HG02623 (cell line): ENCODE data around the gene WDR90.

Experiments
- ATAC-seq: cut with Tn5 transposase; IDR thresholded peaks from one replicate; pipeline ENCODE4 v1.9.1; 2021; ENCODE audit warnings: moderate library complexity; ENCODE audit not compliant: unreplicated experiment

WDR90 gene

GRCh38 chr16:625977-626765, 23.0 kb upstream of the WDR90 start:
- ATAC-seq: no peak

DNA sequence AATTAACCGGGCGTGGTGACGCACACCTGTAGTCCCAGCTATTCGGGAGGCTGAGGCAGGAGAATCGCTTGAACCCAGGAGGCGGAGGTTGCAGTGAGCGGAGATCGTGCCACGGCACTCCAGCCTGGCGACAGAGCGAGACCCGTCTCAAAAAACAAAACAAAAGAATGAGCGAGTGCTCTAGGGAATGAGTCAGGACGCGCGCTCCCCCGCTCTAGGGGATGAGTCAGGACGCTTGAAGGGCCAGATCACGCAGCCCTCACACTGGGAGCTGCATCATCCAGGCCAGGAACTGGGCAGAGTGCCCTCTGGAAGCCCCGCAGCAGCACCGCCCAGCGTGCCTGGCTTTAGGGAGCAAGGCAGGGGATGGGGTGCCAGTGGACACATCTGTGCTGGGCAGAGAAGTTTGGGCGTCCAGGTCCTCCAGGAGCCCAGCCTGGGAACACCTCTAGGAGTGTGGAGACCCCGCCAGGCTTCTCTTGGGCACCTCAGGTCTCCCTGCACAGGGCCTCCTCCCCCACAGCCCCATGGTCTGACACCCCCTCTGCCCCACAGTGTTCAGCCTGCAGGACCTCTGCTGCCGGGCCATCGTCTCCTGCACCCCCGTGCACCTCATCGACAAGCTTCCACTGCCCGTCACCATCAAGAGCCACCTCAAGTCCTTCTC, 22.2 kb upstream of the WDR90 start:
- no peak for ATAC-seq

DNA sequence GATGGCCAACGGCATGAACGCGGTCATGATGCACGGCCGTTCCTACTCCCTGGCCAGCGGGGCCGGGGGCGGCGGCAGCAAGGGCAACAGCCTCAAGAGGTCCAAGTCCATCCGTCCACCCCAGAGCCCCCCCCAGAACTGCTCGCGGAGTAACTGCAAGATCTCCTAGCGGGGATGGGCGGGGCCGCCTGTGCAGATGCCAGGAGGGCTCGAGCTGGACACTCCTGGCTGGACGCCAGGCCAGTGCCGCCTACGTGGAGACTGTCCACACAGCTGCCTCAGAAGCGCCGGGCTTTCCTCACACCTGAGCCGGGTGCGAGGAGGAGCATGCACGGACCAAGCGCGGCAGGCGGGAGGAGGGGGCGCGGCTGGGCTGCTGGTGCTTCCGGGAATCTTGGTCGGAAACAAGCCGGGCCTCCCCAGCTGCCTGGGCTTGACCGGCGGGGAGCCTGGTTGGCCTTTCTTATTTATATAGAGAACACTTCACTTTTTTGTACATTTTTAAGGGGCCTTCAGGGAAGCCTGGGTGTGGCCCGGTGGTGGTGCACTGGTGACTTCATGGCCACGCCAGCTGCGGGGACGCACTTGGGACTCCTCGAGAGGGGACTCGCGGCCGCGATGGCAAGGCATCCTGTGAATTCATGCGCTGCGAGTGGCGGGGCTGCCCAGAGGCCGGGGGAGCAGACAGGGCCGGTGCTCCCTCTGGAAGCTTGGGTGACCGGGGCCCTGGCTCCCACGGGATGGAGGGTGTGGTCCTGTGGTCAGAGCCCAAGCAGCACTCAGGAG, 21.5 kb upstream of the WDR90 start:
- ATAC-seq: no peak

GRCh38 chr16:628321-629061, 20.7 kb upstream of the WDR90 start:
- ATAC-seq: no peak

DNA sequence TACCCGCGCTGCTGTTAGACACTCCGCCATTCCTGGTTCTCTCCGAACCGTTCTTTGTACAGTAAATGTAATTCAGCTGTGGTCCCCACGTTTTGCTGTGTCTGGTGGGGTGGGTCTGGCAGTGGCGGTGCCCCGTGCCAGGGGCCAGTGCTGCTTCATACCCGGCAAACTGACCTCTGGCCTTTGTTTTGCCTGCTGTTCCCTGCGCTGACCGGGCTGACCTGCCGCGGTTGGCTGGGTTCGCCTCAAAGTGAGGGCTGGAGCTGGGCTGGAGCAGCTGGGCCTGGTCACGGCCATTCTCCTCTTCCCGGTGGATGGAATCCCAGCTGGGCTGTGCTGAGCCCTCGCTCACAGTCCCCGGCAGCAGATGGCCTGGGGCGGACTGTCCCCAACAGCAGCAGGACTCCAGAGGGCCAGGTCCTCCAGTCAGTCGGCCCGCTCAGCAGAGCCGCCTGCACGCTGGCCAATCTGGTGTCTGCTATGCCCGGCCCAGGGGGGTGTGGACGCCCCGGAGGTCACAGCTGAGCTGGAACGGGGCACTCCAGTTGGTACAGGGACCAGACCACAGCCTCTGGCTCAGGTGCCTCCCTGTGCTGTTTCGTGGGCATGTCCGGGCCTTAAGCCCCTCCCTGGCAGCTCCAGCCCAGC, 19.9 kb upstream of the WDR90 start:
- no peak for ATAC-seq

GRCh38 chr16:629833-630248, 19.3 kb upstream of the WDR90 start:
- no peak for ATAC-seq

DNA sequence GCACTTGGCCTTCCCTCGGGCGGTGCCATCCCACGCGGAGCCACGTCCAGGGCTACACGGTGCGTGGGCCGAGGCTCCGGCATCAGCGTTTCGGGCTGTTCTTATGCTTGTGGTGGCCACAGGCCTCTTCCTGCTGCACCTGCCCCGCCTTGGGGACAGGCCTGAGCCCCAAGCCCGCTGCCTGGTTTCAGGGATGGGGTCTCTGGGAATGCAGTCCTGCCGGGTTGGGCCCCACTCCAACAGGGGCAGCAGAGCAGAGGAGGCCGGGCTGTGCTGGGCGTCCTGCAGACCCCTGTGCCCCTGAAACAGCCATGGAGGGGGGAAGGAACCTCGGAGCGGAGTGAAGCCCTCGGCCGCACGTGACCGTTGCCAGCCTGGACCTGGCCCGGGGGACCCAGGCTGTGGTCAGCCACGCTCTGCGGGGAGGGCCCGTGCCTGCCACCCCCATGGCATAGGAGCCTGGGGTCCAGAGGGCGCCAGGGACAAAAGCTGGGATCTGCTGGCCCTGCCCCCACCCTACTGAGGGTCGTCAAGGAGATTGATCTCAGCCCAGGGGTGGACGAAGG, 18.8 kb upstream of the WDR90 start:
- ATAC-seq: no peak

GRCh38 chr16:630815-631405, 18.3 kb upstream of the WDR90 start, which contains the start of gene WFIKKN1:
Gene WFIKKN1, plus strand, starts transcription at chr16:630985. Its CDS starts 269 bp downstream, at chr16:631254.
- no peak for ATAC-seq

GRCh38 chr16:631808-632358, 17.3 kb upstream of the WDR90 start:
- no peak for ATAC-seq

- ATAC-seq: no peak
These were observed 16.5 kb upstream of the WDR90 start for GRCh38 chr16:632486-633335.

GRCh38 chr16:633336-634050, 15.7 kb upstream of the WDR90 start:
- ATAC-seq: no peak

DNA sequence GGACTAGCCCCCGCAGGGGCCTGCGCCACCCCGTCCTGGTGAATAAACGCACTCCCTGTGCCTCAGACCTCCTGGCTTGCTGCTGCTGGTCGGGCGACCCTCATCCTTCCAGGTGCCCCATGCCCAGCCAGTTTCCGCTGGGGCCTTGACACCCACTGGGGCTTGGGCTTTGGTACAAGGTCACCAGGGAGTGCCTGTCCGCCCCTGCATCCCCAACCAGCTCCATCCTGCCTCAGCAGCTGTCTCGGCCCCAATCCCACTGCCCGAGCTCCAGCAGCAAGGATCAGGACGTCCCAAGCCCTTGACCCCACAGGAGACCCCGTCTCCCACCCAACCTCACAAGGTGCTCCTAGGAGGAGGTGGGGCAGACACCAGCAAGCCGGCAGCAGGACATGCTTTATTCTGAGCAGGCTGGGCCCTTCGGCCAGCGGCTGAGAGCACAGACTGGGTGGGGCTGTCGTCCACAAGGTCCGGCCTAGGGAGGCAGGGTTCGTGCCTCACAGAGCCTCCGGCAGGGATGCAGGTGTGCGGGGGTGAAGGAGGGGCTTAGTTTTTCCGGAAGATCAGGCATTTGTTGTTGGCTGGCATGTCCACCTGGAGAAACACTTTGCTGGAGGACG, 15.0 kb upstream of the WDR90 start:
- no peak for ATAC-seq

- ATAC-seq: no peak
These were observed 14.2 kb upstream of the WDR90 start for GRCh38 chr16:634996-635395.

DNA sequence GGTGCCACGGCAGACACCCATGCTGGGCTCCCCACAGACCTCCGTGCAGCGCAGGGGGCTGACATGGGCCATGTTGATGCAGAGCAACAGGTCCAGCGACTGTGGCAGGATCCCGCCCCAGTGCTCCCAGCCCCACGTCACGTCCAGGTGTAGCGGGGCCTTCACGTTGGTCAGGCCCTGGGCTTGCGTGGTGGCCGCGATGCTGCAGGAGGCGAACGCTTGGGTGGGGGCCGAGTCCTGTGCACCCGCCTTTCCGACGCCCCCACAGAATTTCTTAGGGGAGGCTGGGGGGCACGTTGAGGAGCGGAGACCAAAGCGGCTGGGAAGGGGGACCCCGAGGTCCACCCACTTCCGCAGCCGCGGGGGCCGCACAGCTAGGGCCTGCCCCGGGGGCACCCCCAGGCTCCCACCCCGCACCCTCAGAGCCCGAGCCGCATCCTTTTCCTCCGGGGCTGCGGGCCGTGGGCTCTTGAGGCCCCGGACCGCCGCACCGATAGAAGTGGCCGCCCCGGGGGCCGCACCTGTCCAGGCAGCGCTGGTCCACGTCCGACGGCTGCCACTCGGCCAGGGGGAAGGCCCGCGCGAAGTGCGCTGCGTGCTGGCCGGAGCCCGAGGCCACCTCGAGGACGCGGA, 13.5 kb upstream of the WDR90 start:
- ATAC-seq: no peak

DNA sequence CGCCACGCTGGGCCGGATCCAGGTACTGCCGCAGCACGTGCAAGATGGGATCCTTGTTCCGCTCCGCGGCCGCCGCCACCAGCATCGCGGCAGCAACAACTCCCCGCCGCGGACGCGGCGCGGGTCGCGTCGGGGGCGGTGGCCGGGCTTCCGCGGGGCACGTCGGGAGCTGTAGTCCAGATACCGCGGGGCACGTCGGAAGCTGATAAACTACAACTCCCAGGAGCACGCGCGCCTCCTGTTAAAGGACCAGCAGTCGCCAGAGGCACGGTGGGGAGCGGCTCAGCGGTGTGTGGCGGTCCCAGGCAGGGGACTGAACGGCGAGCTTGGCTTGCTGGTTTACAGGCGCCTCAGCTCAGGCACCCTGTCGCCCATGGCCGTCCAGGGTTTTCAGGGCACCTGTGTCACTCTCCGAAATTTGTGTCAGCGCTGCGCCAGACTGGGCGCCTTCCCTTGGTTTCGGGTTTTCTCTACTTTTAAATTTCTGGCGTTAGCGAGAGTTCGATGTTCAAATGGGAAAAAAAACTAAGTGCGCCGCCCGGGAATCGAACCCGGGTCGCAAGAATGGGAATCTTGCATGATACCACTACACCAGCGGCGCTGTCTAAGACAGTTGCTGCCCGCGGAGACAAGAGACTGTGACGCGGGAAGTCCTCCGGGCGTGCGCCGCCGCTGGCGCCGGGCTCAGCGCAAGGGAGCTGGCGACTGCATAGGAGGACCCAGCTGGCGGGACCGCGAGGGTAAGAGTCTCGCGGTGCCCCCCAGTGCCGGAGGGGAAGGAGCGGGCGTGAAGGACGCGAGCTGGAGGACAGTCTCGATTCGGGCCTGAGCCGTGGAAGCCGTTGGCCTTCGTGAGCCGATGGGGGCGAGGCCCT, 12.7 kb upstream of the WDR90 start, which contains the start of gene METTL26:
Gene METTL26 (minus strand): TSS at position 100 of the 875 bp plus-strand sequence. CDS start 15 bp downstream, at position 85.
- peak; percentile 54 for ATAC-seq
